Caco-2 (cell line): Measurements from ENCODE around the gene NCMAP. TPM values are rescaled to one million over a fixed set of nuclear protein-coding genes. Genes with fewer than 3 reads are reported as not detected.
A peak's percentile ranks its signal among the peaks of the same experiment; 100 is the strongest.

Experiments
- BruUV-seq: library from RNA; stranded (reverse); fragments of 400-500 nt; replicated peaks from 2 replicates; lab custom pipeline; 2021; lab: Mats Ljungman, UMichigan
- CTCF ChIA-PET: fragments of 300-600 bp; sonication (Branson Sonifier 250); formaldehyde crosslinking; loops from one replicate; lab custom pipeline; 2022; ENCODE audit warnings: antibody characterized with exemption; lab: Charles Lee
- POLR2A ChIA-PET: fragments of 300-600 bp; sonication (Branson Sonifier 250); formaldehyde crosslinking; loops from one replicate; lab custom pipeline; 2022; ENCODE audit warnings: antibody characterized with exemption; lab: Charles Lee
- DNase-seq, 2 experiments: peaks; one replicate each; pipeline versions ENCODE4 v3.0.0 to v3.0.0-alpha.2; 2020 to 2022
- H3K27me3 ChIP-seq: replicated peaks from 2 replicates; pipeline ENCODE4 v1.6.0; 2011; ENCODE audit warnings: low read length; ENCODE audit not compliant: control insufficient read depth, insufficient read depth
- H3K36me3 ChIP-seq: 2 replicates; pipeline ENCODE4 v1.5.1; 2011; ENCODE audit warnings: low read length; ENCODE audit not compliant: control insufficient read depth, insufficient read depth
- H3K4me1 ChIP-seq: fragments of 250-450 bp; sonication (Bioruptor Pico); 2 replicates; pipeline ENCODE4 v1.5.1; 2020; ENCODE audit warnings: mild to moderate bottlenecking
- H3K4me3 ChIP-seq: 2 replicates; pipeline ENCODE4 v1.5.1; 2011; ENCODE audit warnings: low read depth, mild to moderate bottlenecking, control low read depth, low read length
- H3K9me3 ChIP-seq: fragments of 250-450 bp; sonication (Bioruptor Pico); 2 replicates; pipeline ENCODE4 v1.5.1; 2020; ENCODE audit warnings: mild to moderate bottlenecking, moderate library complexity
- H3K27ac Mint-ChIP-seq: one replicate; pipeline ENCODE4 v1.8.0; 2022; ENCODE audit warnings: mixed read lengths; ENCODE audit not compliant: unreplicated experiment
- H3K27me3 Mint-ChIP-seq: one replicate; pipeline ENCODE4 v1.8.0; 2022; ENCODE audit warnings: mixed read lengths; ENCODE audit not compliant: insufficient read depth, unreplicated experiment
- H3K36me3 Mint-ChIP-seq: one replicate; pipeline ENCODE4 v1.8.0; 2022; ENCODE audit warnings: mild to moderate bottlenecking, mixed read lengths; ENCODE audit not compliant: insufficient read depth, unreplicated experiment
- H3K4me1 Mint-ChIP-seq: one replicate; pipeline ENCODE4 v1.8.0; 2022; ENCODE audit warnings: low read depth, mixed read lengths; ENCODE audit not compliant: unreplicated experiment
- H3K4me3 Mint-ChIP-seq: one replicate; pipeline ENCODE4 v1.8.0; 2022; ENCODE audit warnings: mild to moderate bottlenecking, moderate library complexity, mixed read lengths; ENCODE audit not compliant: unreplicated experiment
- H3K9me3 Mint-ChIP-seq: one replicate; pipeline ENCODE4 v1.8.0; 2022; ENCODE audit warnings: mixed read lengths; ENCODE audit not compliant: unreplicated experiment
- intact Hi-C: fragments of 100-400 bp; cut with micrococcal nuclease; formaldehyde crosslinking; loops from one replicate; pipeline ENCODE4 v1.10.0; 2022; ENCODE audit not compliant: unreplicated experiment
- total RNA-seq: library from RNA; stranded (reverse); gene quantifications from 2 replicates; pipeline ENCODE4 v1.2.3, GENCODE V29; 2022
- TF ChIP-seq, protein P1 (sequence below), 2 experiments: fragments of 200-600 bp in 1 of 2; IDR thresholded peaks; 1 replicate in 1 of 2; 2 replicates in 1 of 2; pipeline versions ENCODE4 v1.5.1 to v1.8.0; 2011 to 2022; ENCODE audit warnings: antibody characterized with exemption in 1 of 2, control low read depth in 1 of 2, inconsistent platforms in 1 of 2, low read depth in 1 of 2, low read length in 1 of 2, mild to moderate bottlenecking in 1 of 2, moderate library complexity in 1 of 2; ENCODE audit not compliant: insufficient read depth in 1 of 2, severe bottlenecking in 1 of 2, unreplicated experiment in 1 of 2

The NCMAP gene
- total RNA-seq, 1 experiment from 2014 or later, result 0.43 TPM

DNA sequence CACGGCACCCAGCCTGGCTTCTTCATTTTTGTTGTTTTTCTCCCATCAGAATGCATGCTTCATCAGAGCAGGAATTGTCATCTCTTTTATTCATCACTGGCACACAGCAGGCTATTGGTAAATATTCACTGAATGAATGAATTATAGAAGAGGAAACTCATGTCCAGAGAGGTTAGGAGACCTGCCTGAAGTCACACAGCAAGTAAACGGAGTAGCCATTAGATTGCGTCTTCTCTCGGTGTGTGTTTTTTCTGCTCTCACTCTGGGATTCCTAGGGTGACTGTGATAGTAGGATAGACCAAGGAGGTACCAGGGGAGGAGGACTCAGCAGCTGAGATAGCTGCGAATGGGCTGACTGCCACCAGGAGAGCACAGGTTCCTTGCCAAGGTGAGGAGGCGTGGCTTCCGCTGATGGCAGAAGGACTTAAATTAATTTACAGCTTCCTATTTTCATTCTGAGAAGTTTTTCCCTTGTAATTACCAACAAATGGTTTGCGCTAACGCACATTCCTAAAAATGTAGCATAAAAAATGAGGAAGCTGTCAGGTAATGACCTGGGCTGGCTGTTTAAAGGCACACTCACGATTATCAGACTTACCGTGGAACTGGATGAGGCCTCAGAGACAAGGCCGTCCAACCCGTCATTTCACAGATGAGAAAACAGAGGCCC lies 4.5 kb upstream of the NCMAP start:
- Histone ChIP-seq H3K4me1 (peaks cover 14% of the 10 kb centered on the region; the same call in 1 of the 2 replicates), H3K9me3 (no peaks in the 10 kb centered on the region), H3K36me3 (no peaks in the 10 kb centered on the region), H3K27me3 (no peaks in the 10 kb centered on the region), H3K4me3 (no peak overlapping the region)
- peaks cover 12% of the 10 kb centered on the region for H3K4me1 Mint-ChIP-seq
- no peak overlapping the region for H3K4me3 Mint-ChIP-seq
- intact Hi-C loops, result loop anchor here (10.0 kb wide), 1 partner anchor 83 kb away; no protein-coding TSS in a partner anchor
- DNase-seq, result no peak
- TF ChIP-seq, protein P1, sequence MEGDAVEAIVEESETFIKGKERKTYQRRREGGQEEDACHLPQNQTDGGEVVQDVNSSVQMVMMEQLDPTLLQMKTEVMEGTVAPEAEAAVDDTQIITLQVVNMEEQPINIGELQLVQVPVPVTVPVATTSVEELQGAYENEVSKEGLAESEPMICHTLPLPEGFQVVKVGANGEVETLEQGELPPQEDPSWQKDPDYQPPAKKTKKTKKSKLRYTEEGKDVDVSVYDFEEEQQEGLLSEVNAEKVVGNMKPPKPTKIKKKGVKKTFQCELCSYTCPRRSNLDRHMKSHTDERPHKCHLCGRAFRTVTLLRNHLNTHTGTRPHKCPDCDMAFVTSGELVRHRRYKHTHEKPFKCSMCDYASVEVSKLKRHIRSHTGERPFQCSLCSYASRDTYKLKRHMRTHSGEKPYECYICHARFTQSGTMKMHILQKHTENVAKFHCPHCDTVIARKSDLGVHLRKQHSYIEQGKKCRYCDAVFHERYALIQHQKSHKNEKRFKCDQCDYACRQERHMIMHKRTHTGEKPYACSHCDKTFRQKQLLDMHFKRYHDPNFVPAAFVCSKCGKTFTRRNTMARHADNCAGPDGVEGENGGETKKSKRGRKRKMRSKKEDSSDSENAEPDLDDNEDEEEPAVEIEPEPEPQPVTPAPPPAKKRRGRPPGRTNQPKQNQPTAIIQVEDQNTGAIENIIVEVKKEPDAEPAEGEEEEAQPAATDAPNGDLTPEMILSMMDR (IDR thresholded peaks at IDR 0.05; ENCODE audit: insufficient read depth in 1 of 2, low read depth in 1 of 2, low read length in 1 of 2, severe bottlenecking in 1 of 2, unreplicated experiment in 1 of 2), result no peak
- POLR2A ChIA-PET, result no interaction called here
- no peaks in the 10 kb centered on the region for H3K9me3 Mint-ChIP-seq
- no peaks in the 10 kb centered on the region for H3K27me3 Mint-ChIP-seq
- peaks cover 7% of the 10 kb centered on the region for H3K36me3 Mint-ChIP-seq
- peak overlapping the region; percentile 81 for H3K27ac Mint-ChIP-seq
- CTCF ChIA-PET, result no interaction called here
- no TSS peak for BruUV-seq

DNA sequence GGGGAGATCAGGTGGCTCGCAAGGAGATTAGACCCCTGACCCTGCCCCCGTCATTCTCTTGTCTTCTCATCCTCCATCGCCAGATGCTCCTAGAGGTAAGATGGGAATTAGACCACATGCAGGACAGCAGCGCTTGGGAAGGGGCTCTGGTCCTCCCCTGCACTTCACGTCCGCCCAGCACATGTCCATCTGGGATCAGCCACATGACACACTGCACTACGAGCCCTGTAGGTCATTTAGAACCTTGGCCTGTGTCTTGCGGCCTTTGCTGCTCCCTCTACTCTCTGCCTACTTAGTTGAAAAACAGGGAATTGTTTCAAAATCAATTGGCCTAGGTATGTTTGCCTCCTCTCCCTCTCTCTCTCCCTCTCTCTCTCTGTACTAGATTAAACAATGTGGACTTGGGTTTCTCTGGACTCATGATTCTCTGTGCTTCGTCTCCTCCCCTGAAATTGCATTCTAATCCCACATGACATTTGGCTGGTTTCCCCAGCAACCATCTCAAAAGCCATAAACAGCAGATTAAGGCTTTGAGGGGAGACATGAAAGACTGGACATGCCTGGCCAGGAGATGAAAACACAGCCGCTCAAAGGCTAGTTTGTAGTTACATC lies 3.8 kb upstream of the NCMAP start:
- Mint-ChIP-seq H3K9me3 (no peaks in the 10 kb centered on the region), H3K4me3 (peak overlapping the region; percentile 11), H3K27me3 (no peaks in the 10 kb centered on the region), H3K27ac (peak overlapping the region; percentile 81), H3K36me3 (peaks cover 7% of the 10 kb centered on the region), H3K4me1 (peaks cover 12% of the 10 kb centered on the region)
- no peaks in the 10 kb centered on the region for H3K36me3 ChIP-seq
- ChIA-PET POLR2A (no interaction called here), CTCF (no interaction called here)
- no peaks in the 10 kb centered on the region for H3K27me3 ChIP-seq
- intact Hi-C loops, result loop anchor here (10.0 kb wide), 1 partner anchor 83 kb away; no protein-coding TSS in a partner anchor
- TF ChIP-seq, protein P1 (IDR thresholded peaks at IDR 0.05; ENCODE audit: insufficient read depth in 1 of 2, low read depth in 1 of 2, low read length in 1 of 2, severe bottlenecking in 1 of 2, unreplicated experiment in 1 of 2), result no peak
- H3K9me3 ChIP-seq, result no peaks in the 10 kb centered on the region
- peaks cover 14% of the 10 kb centered on the region; the same call in 1 of the 2 replicates for H3K4me1 ChIP-seq
- H3K4me3 ChIP-seq, result no peak overlapping the region
- BruUV-seq, result no TSS peak
- DNase-seq, result peak; percentile 62 to 70

DNA sequence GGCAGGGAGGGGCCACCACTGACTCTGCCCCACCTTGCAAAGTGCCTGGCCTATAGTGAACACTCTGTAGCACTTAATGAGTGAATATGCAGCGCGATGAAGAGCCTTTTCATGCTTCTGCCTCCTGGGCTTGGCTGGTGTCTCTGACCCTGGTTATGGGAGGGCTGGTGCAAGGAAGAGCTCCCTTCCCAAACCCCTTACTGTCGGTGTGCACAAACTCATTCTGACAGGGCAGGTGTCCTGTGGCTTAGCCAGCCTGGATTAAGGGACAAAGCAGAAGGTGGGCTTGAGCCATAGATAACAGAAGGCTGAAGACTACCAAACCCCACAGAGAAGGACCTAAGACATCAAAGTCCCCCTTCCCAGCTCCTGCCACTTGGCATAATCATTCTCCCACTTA lies 2.0 kb upstream of the NCMAP start:
- DNase-seq, result no peak
- TF ChIP-seq, protein P1 (IDR thresholded peaks at IDR 0.05; ENCODE audit: insufficient read depth in 1 of 2, low read depth in 1 of 2, low read length in 1 of 2, severe bottlenecking in 1 of 2, unreplicated experiment in 1 of 2), result no peak
- Mint-ChIP-seq H3K36me3 (peaks cover 7% of the 10 kb centered on the region), H3K27me3 (no peaks in the 10 kb centered on the region), H3K27ac (no peak overlapping the region), H3K4me3 (no peak overlapping the region), H3K9me3 (no peaks in the 10 kb centered on the region), H3K4me1 (peaks cover 12% of the 10 kb centered on the region)
- no peaks in the 10 kb centered on the region for H3K36me3 ChIP-seq
- H3K9me3 ChIP-seq, result no peaks in the 10 kb centered on the region
- no TSS peak for BruUV-seq
- no peaks in the 10 kb centered on the region for H3K27me3 ChIP-seq
- no peak overlapping the region for H3K4me3 ChIP-seq
- POLR2A ChIA-PET, result no interaction called here
- peaks cover 14% of the 10 kb centered on the region; the same call in 1 of the 2 replicates for H3K4me1 ChIP-seq
- CTCF ChIA-PET, result no interaction called here
- intact Hi-C loops, result loop anchor here (10.0 kb wide), 1 partner anchor 81 kb away; no protein-coding TSS in a partner anchor
